Esophagus squamous epithelium (tissue), 4 donors: ENCODE measurements around the gene MAD1L1.
"Not testable (repeated sequence)": the region's sequence is repeated elsewhere in the genome, so short reads cannot be mapped to it uniquely, and the experiment has no call there.

Experiments used
- POLR2A ChIP-seq, 4 donors: fragments of 450-650 bp; IDR thresholded peaks; one replicate each; pipeline ENCODE4 v1.6.1; 2017; ENCODE audit warnings: antibody characterized with exemption in 4 of 4, mild to moderate bottlenecking in 4 of 4, moderate library complexity in 3 of 4
- TF ChIP-seq, protein P1 (sequence below), 6 experiments: fragments of 450-650 bp in 4 of 6; fragments of 200-600 bp in 2 of 6; sonication (generic) in 2 of 6; IDR thresholded peaks; one replicate each; pipeline ENCODE4 v1.5.1; 2016 to 2019; ENCODE audit warnings: antibody characterized with exemption in 6 of 6, mild to moderate bottlenecking in 4 of 6, moderate library complexity in 4 of 6

DNA sequence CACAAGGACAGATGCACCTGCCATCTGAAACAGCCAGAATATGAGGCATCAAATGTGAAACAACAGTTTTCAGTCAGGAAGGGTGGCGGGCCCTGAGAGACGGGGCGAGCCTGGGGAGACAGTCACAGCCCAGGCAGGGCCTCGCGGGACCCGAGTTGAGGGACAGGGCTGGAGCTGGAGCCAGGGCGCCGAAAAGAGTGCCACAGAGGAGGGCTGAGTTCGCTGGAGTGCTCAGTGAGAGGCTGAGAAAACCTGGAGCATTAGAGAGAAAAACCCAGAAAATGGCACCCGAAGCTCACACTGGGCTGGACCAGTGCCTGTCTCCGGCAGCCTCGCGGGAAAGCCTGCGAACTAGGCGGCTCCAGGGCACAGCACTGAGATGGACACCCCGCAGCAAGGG, 404.6 kb downstream of the MAD1L1 start:
- TF ChIP-seq, protein P1, sequence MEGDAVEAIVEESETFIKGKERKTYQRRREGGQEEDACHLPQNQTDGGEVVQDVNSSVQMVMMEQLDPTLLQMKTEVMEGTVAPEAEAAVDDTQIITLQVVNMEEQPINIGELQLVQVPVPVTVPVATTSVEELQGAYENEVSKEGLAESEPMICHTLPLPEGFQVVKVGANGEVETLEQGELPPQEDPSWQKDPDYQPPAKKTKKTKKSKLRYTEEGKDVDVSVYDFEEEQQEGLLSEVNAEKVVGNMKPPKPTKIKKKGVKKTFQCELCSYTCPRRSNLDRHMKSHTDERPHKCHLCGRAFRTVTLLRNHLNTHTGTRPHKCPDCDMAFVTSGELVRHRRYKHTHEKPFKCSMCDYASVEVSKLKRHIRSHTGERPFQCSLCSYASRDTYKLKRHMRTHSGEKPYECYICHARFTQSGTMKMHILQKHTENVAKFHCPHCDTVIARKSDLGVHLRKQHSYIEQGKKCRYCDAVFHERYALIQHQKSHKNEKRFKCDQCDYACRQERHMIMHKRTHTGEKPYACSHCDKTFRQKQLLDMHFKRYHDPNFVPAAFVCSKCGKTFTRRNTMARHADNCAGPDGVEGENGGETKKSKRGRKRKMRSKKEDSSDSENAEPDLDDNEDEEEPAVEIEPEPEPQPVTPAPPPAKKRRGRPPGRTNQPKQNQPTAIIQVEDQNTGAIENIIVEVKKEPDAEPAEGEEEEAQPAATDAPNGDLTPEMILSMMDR (IDR thresholded peaks at IDR 0.05), result not testable (repeated sequence)
- not testable (repeated sequence) for TF ChIP-seq POLR2A (IDR thresholded peaks at IDR 0.05)
